Endodermal cell (in vitro differentiated cells): Measurements from ENCODE around the gene PRSS1. TPM values are rescaled to one million over a fixed set of nuclear protein-coding genes. Genes with fewer than 3 reads are reported as not detected.
"Not testable (repeated sequence)": the region's sequence is repeated elsewhere in the genome, so short reads cannot be mapped to it uniquely, and the experiment has no call there.

ENCODE experiments used
- DNase-seq: peaks from one replicate; pipeline ENCODE4 v3.0.0-alpha.2; 2017
- H3K27ac ChIP-seq: 2 replicates; pipeline ENCODE4 v1.5.1; 2013; ENCODE audit warnings: mild to moderate bottlenecking, low read depth, low read length, moderate library complexity
- H3K27me3 ChIP-seq: 2 replicates; pipeline ENCODE4 v1.6.1; 2013; ENCODE audit warnings: mild to moderate bottlenecking, low read length, moderate library complexity; ENCODE audit not compliant: insufficient read depth, control insufficient read depth, poor library complexity, severe bottlenecking
- H3K36me3 ChIP-seq: 2 replicates; pipeline ENCODE4 v1.7.0; 2013; ENCODE audit warnings: mild to moderate bottlenecking, low read length, moderate library complexity; ENCODE audit not compliant: control insufficient read depth, insufficient read depth
- H3K4me1 ChIP-seq: one replicate; pipeline ENCODE4 v1.7.0; 2013; ENCODE audit warnings: low read length; ENCODE audit not compliant: control insufficient read depth, insufficient read depth
- H3K4me3 ChIP-seq: 2 replicates; pipeline ENCODE4 v1.5.1; 2013; ENCODE audit warnings: mild to moderate bottlenecking, low read length, moderate library complexity
- H3K9ac ChIP-seq: 2 replicates; pipeline ENCODE4 v1.6.1; 2013; ENCODE audit warnings: mild to moderate bottlenecking, low read length, moderate library complexity; ENCODE audit not compliant: poor library complexity, severe bottlenecking; ENCODE audit errors: extremely low read depth
- H3K9me3 ChIP-seq: 2 replicates; pipeline ENCODE4 v1.6.1; 2013; ENCODE audit warnings: mild to moderate bottlenecking, low read length, moderate library complexity; ENCODE audit not compliant: control insufficient read depth
- H3K27ac Mint-ChIP-seq: 2 replicates; pipeline ENCODE4 v1.8.0; 2020; ENCODE audit warnings: mixed read lengths
- H3K27me3 Mint-ChIP-seq: 2 replicates; pipeline ENCODE4 v1.8.0; 2021; ENCODE audit warnings: mild to moderate bottlenecking, mixed read lengths; ENCODE audit not compliant: insufficient read depth
- H3K36me3 Mint-ChIP-seq: 2 replicates; pipeline ENCODE4 v1.8.0; 2020; ENCODE audit warnings: low read depth, mixed read lengths
- H3K4me1 Mint-ChIP-seq: 2 replicates; pipeline ENCODE4 v1.8.0; 2020; ENCODE audit warnings: mixed read lengths
- H3K4me3 Mint-ChIP-seq: 2 replicates; pipeline ENCODE4 v1.8.0; 2020; ENCODE audit warnings: mild to moderate bottlenecking, moderate library complexity, mixed read lengths
- H3K9me3 Mint-ChIP-seq: 2 replicates; pipeline ENCODE4 v1.8.0; 2020; ENCODE audit warnings: mild to moderate bottlenecking, mixed read lengths
- CTCF ChIP-seq: fragments of 200-600 bp; sonication (generic); conservative IDR thresholded peaks from 2 replicates; pipeline ENCODE4 v1.5.0; 2021; ENCODE audit warnings: antibody characterized with exemption, mild to moderate bottlenecking
- WGBS, 2 experiments: methylation state at CpG; one replicate each; pipeline versions ENCODE4 v1.1.5 to v1.1.7; 2013; ENCODE audit warnings: missing lambda C conversion rate in 2 of 2, mixed read lengths in 1 of 2; ENCODE audit not compliant: insufficient coverage in 1 of 2, insufficient read length in 1 of 2; 5-methylcytosine and 5-hydroxymethylcytosine counted together
- total RNA-seq, 2 donors: library from RNA; stranded (reverse); fragmentation: NEBNext Ultra II Directional in 1 of 2; extraction: Animal tissue kit (Norgen Biotek cat#: 25700) in 1 of 2; gene quantifications; 2 replicates in 1 of 2; 3 replicates in 1 of 2; pipeline ENCODE4 v1.2.1, GENCODE V29; 2021

Gene PRSS1
- total RNA-seq, 2 donors from 2014 or later = 4.4 to 8.8 TPM

DNA sequence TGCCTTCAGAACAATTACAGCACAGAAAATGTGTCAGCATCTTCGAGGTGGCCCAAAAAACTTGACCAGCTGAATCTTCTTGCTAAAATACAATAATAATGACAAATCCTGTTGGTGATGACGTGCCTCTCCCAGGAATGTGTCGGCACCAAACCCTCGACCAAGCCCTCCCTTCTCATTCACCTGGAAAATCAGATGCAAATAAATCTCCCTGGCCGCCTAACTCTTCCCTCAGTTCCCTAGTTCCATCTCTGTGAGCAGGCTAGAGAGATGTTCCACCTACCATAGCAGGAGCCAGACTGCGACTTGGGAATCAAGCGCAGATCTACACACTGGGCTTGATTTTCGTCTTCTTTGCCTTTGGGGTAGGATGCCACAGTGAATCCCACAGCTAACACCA, 4.1 kb downstream of the PRSS1 start:
- Histone ChIP-seq H3K4me3 (no peak overlapping the region), H3K9ac (no peak overlapping the region), H3K36me3 (no peaks in the 10 kb centered on the region), H3K27me3 (no peaks in the 10 kb centered on the region), H3K27ac (no peak overlapping the region), H3K4me1 (peaks cover 13% of the 10 kb centered on the region), H3K9me3 (no peaks in the 10 kb centered on the region)
- TF ChIP-seq CTCF = no peak
- Mint-ChIP-seq H3K4me3 (no peak overlapping the region), H3K27ac (no peak overlapping the region), H3K27me3 (peaks cover 45% of the 10 kb centered on the region), H3K4me1 (peaks cover 25% of the 10 kb centered on the region), H3K36me3 (no peaks in the 10 kb centered on the region), H3K9me3 (no peaks in the 10 kb centered on the region)
- WGBS, 2 experiments = 71 to 79% methylated on average over 4 to 8 of the region's 8 CpGs
- DNase-seq = no peak

DNA sequence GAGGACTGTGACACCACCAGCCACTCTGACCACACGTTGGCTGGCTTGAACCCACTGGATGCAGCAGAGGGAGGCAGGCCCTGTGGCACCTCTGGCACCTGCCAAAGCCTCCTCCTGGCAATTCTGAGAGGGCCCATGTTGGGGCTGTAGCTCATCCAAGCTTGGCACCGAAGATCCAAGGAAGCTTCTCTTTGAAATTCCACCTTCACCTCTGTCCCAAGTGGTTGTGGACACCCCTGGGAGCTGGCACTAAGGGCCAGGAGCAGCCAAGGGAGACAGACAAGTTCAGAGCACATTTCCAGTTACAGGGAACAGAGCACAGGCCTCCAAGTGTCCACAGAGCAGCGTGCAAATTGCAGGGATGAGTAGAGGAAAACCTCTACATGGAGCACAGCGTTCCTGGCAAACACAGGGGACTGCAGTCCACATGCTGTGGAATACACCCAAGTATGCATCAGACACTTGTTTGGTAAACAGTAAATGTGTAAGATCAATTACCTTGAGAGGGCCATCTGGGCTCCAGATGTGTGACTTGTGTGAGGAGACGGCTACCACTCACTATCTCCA, 4.7 kb downstream of the PRSS1 start:
- H3K4me1 ChIP-seq = peaks cover 13% of the 10 kb centered on the region
- H3K9me3 Mint-ChIP-seq, H3K9ac ChIP-seq, H3K4me3 Mint-ChIP-seq, H3K27me3 ChIP-seq, H3K27ac ChIP-seq, H3K36me3 Mint-ChIP-seq, H3K36me3 ChIP-seq, H3K4me3 ChIP-seq, H3K27ac Mint-ChIP-seq, DNase-seq, H3K9me3 ChIP-seq: not testable (repeated sequence)
- H3K4me1 Mint-ChIP-seq = peaks cover 19% of the 10 kb centered on the region
- 72 to 80% methylated on average over 4 to 5 of the region's 5 CpGs for WGBS, 2 experiments
- peaks cover 51% of the 10 kb centered on the region for H3K27me3 Mint-ChIP-seq

- no peaks in the 10 kb centered on the region for H3K36me3 ChIP-seq
- no peaks in the 10 kb centered on the region for H3K36me3 Mint-ChIP-seq
- H3K4me3 ChIP-seq = no peak overlapping the region
- no peak for TF ChIP-seq CTCF
- DNase-seq = no peak
- H3K9me3 Mint-ChIP-seq = no peaks in the 10 kb centered on the region
- no peak overlapping the region for H3K27ac ChIP-seq
- H3K27ac Mint-ChIP-seq = no peak overlapping the region
- H3K27me3 ChIP-seq = no peaks in the 10 kb centered on the region
- H3K4me1 Mint-ChIP-seq = peaks cover 13% of the 10 kb centered on the region
- 77 to 86% methylated on average over 6 to 10 of the region's 10 CpGs for WGBS, 2 experiments
- H3K4me3 Mint-ChIP-seq = no peak overlapping the region
- no peaks in the 10 kb centered on the region for H3K9me3 ChIP-seq
- H3K27me3 Mint-ChIP-seq = peaks cover 57% of the 10 kb centered on the region
- peaks cover 12% of the 10 kb centered on the region for H3K4me1 ChIP-seq
- H3K9ac ChIP-seq = no peak overlapping the region
Measured at GRCh38 chr7:142754681-142755575, 5.7 kb downstream of the PRSS1 start.

DNA sequence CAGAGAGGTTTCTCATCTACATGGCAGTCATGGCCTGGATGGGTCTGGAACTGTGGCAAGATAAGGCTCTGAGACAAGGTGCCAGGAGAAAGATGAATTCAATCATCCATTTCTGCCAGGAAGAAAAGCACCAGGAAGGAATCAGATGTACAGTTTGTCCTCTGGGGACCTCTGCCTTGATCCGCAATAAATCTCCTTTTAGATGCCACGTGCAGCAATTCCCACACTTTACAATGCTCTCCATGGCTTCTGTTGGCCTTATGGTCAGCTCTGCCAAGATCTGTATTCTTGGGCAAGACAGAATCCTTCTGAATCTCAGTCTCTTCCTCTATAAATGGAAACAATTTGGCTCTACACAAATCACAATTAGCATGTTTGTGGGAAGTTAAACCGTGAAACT, 9.0 kb downstream of the PRSS1 start:
- not testable (repeated sequence) for H3K4me3 Mint-ChIP-seq, H3K9me3 ChIP-seq, DNase-seq, H3K4me3 ChIP-seq, H3K36me3 ChIP-seq, H3K27me3 ChIP-seq, H3K27ac ChIP-seq, H3K9ac ChIP-seq, H3K27ac Mint-ChIP-seq, H3K9me3 Mint-ChIP-seq, H3K36me3 Mint-ChIP-seq
- H3K4me1 ChIP-seq = peaks cover 13% of the 10 kb centered on the region
- 77 to 83% methylated on average over 1 to 2 of the region's 3 CpGs for WGBS, 2 experiments
- Mint-ChIP-seq H3K4me1 (peaks cover 13% of the 10 kb centered on the region), H3K27me3 (peaks cover 49% of the 10 kb centered on the region)
